NCI-H2029 treated with DMSO at 0.1 percent for 48 hours (cell line): ENCODE results near the gene PARVA.

Experiments
- DNase-seq: peaks from one replicate; lab custom pipeline; 2025; lab: John Stamatoyannopoulos, UW

Gene PARVA

GRCh38 chr11:12556788-12557384, 179.5 kb downstream of the PARVA start:
- no peak for DNase-seq

- DNase-seq, result no peak
These were observed 181.6 kb downstream of the PARVA start for GRCh38 chr11:12559011-12559410.

GRCh38 chr11:12560362-12560761, 183.0 kb downstream of the PARVA start:
- DNase-seq, result no peak

- DNase-seq, result no peak
These were observed 183.5 kb downstream of the PARVA start for GRCh38 chr11:12560861-12561260.

GRCh38 chr11:12564012-12564411, 186.6 kb downstream of the PARVA start:
- no peak for DNase-seq

- DNase-seq, result no peak
These were observed 188.0 kb downstream of the PARVA start for GRCh38 chr11:12565406-12565805.

GRCh38 chr11:12567746-12568460, 190.5 kb downstream of the PARVA start:
- no peak for DNase-seq

- no peak for DNase-seq
These were observed 192.4 kb downstream of the PARVA start for GRCh38 chr11:12569499-12570425.

- no peak for DNase-seq
These were observed 196.5 kb downstream of the PARVA start for GRCh38 chr11:12573707-12574485.

GRCh38 chr11:12577725-12578644, 200.6 kb downstream of the PARVA start:
- no peak for DNase-seq

- DNase-seq, result no peak
These were observed 204.0 kb downstream of the PARVA start for GRCh38 chr11:12581416-12581815.

GRCh38 chr11:12581923-12582322, 204.6 kb downstream of the PARVA start:
- peak; percentile 53 for DNase-seq
